Jurkat, Clone E6-1 (cell line): ENCODE measurements around the gene ATP10D.

Experiments
- DNase-seq: peaks from one replicate; pipeline ENCODE4 v3.0.0-alpha.2; 2011; ENCODE audit warnings: low read depth, low spot score
- H3K4me3 ChIP-seq: 2 replicates; pipeline ENCODE4 v1.5.1; 2011; ENCODE audit warnings: mild to moderate bottlenecking, low read length, control low read depth, moderate library complexity

The ATP10D gene

DNA sequence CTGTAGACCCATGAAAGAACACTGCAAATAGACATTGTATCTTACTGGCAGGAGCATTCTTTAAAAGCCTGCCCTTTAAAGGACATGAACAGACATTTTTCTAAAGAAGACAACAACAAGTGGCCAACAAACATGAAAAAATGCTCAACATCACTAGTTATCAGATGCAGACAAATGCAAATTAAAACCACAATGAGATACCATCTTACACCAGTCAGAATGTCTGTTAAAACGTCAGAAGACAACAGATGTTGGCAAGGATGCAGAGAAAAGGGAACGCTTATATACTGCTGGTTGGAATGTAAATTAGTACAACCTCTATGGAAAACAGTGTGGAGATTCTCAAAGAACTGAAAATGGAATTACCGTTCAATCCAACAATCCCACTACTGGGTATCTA is 77.2 kb downstream of the ATP10D start:
- DNase-seq: peak; percentile 52
- no peak overlapping the region for H3K4me3 ChIP-seq

DNA sequence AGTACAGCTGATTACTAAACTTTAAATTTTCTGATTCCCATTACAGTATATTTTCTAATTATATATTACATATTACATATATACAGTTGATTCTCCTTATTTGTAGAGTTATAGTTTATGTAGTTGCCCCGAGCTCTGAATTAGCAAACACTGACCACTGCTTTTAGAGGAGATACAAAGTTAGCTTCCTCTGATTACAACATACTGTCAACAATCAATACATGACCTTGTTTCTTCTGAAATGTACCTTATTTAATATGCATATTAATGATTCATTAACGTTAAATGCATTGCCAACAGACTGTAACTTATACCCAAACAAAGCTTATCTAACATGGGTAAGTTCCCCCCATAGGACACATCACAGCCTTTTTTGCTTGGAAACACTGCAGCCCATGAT is 81.5 kb downstream of the ATP10D start:
- H3K4me3 ChIP-seq: no peak overlapping the region
- DNase-seq: no peak

DNA sequence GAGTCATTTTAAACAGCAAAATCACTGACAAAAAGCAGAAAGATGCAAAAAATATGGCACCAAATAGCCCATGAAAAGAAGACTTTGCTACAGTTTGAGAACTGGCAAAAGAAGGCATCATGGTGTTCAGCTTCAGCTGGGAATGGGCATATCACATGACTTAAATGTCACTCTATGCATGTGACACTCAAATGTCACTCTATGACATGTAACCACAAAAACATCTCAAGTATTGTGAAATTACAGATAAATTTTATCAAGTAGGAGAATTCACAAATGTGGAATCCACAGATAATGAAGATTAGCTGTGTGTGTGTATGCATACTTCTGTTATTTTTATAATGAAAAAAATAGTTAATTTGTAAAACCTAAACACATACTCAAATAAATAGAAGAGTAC is 81.9 kb downstream of the ATP10D start:
- H3K4me3 ChIP-seq: no peak overlapping the region
- no peak for DNase-seq

DNA sequence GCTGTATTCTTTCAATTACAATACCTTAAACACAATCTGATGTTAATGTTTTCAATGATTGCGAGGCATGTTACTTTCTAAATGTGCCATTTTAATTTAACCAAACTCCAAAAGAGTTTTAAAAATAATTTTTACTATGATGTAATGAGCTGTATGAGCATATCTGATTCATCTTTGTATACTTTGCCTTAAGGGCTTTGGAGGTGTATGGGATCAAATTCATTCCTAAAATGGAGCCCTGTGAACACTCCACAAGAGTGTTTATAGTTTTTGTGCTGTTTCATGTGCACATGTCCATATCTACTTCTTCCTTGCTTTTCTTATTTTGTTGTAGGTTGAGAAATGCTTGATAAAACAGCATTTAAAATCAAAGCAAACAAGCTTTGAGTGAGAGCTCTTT is 82.4 kb downstream of the ATP10D start:
- no peak overlapping the region for H3K4me3 ChIP-seq
- no peak for DNase-seq

DNA sequence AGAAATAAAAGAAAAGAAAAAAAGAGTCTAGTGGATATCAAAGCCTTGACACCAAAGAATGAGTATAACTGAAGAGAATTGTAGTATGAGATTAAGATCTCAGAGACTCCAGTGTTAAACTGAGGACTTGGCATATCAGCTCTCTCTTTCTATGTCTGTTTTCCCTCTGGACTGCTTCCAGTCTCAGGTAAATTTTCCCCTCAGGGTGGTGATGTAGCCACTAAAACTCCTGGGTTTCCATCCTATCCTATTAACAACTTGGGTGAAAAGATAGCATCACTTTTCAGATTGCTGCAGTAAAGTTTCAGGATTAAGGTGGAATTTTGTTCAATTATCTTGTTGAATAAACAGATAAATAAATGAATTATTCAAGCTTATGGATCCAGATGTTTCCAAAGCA is 85.7 kb downstream of the ATP10D start:
- no peak overlapping the region for H3K4me3 ChIP-seq
- no peak for DNase-seq

DNA sequence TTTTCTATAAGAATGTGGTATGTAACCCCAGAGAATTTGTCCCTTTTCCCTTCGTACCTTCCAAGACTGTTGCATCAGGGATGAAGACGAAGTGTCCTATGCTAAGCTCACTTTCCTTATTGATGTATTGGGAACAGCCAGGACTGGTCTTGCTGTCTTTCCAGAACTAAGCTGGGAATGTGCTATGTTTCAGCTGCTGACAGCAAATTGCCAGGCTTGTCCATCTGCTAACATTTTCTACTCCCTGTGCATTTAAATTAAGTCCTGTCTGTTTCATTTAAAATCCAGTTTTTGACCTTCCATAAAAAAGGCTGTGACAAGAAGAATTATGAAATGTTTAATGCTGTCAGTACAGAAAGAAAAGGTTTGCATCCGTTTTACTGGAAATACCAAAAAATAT is 87.9 kb downstream of the ATP10D start:
- no peak overlapping the region for H3K4me3 ChIP-seq
- no peak for DNase-seq

DNA sequence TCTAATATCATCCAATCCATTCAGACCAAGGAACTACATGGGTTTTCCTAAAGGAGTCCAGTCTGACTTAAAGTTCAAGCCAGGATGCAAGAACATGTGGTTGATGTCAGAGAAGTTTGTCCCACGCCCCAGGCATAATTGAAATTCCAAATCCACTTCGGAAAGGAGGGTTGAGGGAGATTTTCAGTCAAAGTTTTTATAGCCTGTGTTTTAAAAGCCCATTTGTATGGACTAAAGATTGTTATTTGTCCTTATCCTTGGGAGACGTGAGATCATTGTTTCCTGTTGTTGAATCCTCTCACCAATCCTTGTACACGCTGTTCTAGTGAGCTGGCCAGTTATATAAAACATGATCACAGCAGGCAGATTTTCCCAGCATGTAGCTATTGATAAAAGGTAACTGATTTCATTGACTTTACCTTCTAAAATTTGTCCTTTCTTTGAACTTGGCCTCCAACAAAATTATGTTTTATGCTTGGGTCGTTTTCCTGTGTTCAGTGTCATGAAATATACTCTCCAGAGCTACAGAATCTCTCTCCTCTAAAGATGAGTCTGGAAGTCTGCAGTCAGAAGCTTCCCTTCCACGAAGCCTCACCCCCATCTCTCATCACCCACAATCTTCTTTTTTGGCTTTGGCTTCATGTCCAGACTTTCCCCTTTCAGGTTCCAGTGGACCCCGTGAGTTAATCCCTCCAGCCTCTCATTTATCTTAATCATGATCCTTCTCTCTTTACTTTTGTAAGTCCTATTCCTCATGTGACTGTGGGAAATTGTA is 92.9 kb downstream of the ATP10D start:
- no peak overlapping the region for H3K4me3 ChIP-seq
- no peak for DNase-seq

DNA sequence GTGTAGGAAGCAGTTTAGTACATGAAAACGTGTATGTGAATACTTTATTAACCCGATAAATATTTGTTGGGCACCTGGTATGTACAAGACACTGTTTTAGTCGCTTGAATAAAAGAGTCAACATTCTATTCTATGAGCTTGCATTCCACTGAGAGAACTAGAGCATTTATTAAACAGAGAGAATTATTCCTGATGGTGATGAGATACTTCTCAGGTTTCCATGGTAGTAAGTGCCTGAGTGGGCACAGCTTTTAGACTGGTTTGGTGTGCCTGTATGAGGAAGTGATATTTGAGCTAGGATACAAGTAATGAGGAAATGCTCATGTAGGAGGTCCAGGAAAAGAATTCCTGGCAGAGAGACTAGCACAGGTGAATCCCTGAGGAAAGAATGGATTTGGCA is 94.2 kb downstream of the ATP10D start:
- no peak for DNase-seq
- H3K4me3 ChIP-seq: no peak overlapping the region

DNA sequence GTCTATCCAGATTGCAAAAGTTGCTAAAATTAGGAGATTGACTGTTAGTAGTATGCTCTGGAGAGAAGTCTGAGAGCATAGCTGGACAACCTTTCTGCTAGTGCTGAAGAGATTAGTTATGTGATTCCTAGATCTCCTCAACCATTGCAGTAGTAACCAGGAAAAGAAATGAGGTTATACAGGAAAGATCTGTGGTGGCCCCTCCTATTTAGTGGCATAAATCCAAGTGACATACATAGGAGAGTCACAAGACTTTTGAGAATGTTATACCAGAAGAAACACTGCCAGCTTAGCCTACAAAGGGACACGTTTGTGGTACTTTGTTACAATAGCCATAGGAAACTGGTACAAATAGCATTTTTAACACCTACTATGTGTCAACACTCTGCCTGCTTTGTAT is 105.2 kb downstream of the ATP10D start:
- no peak overlapping the region for H3K4me3 ChIP-seq
- DNase-seq: no peak

DNA sequence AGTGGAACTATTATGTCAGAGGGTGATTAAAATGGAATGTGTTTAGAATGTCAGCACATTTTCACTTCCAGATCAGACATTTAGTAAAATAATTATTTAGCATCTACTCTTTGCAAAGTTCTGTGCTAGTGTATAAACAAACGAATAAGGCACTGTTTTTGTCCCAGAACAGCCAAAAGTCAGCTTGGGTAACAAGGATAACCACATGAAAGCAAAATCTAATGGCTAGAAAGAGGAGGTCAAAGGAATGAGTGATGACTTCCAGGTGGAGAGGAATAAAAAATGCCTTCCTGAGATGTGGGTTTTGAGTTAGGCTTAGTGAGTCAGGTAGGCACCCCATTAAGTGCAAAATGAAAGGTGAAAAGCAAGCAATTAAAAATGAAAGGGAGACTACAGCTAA is 112.6 kb downstream of the ATP10D start:
- H3K4me3 ChIP-seq: no peak overlapping the region
- DNase-seq: no peak

DNA sequence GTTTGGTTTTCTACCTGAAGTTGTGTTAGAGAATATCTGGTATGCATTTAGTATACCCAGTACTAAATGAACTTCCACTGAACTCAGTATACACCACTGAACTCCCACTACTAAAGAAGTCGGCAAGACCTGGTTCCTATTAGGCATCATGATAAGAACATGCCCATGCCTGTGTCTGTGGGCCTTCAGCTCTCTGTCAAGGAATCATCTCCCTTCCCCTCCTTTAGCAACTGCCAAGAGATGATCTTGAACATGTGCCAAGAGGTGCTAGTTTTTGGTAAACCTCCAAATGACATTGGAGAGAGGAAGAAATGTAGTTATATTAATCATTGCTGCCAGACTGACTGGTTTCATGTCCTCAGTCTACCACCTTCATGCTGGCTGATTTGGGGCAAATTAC is 113.2 kb downstream of the ATP10D start:
- DNase-seq: no peak
- H3K4me3 ChIP-seq: no peak overlapping the region

DNA sequence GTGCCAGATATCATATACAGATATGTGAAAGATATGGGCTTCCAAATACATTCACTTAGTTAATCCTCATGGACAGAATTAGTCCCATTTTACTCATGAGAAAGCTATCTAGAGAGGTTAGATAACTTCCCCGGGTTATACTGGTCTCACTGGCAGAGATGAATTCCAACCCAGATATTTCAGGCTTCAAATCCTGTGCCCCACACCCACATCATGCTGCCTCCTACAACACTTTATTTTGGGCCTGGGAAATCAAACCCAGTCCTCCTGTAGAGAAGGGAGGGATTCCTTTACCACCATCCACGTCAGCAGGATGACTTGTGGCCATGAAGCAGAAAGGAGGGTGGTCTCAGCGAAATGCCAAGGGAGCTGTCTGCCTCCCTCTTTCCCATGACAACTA is 113.8 kb downstream of the ATP10D start:
- DNase-seq: no peak
- no peak overlapping the region for H3K4me3 ChIP-seq

DNA sequence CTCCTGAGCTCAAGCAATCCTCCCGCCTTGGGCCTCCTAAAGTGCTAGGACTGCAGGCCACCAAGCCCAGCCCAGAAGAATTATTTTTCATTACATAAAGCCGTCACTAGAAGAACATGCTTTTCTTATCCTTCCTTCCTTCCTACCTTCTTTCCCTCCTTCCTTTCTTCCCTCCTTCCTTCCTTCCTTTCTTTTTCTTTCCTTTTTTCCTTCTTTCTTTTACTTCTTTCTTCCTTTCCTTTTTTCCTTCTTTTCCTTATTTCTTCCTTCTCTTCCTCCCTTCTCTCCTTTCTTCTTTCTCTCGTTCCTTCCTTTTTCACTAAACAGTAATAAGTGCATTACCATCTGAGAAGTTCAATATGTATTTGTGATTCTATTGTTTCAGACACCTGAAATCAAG is 121.4 kb downstream of the ATP10D start:
- no peak overlapping the region for H3K4me3 ChIP-seq
- no peak for DNase-seq

DNA sequence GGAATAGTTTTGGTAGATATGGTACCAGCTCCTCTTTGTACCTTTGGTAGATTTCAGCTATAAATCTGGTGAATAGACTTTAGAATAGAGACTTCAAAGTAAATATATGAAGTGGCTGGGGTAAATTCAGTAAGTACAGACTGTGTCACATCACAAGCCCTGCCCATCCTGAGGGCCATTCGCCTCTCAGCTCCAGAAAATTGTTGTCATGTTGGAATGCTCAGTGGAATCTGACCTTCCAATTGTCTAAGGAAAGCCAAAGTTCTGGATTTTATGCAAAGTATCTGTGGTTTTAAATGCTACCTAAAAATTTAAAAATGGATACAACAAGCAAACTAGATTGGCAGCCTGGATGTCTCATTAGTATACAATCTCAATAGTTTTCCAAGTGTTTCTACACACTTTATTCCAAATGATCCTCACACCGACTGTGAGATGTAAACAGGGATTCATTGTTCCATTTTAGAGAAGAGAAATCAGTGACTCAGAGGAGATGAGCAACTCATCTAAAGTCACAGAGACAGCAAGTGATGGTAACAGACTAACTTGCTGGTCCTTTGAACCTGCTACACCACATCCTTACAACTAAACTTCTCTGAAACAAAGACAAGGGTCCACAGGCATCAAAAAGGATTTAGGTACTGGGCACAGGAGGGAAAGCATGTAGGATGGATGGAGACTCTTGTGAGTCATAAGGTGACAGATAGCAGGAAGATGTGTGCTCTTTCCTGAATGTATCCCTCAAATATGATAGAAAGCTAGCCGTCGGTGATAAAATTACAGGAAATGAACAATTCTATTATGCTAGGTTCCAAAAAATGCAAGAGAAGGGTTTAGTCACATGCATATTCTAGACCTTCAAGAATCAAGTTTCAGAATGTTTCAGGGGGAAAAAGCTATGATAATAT is 127.3 kb downstream of the ATP10D start:
- H3K4me3 ChIP-seq: no peak overlapping the region
- no peak for DNase-seq

DNA sequence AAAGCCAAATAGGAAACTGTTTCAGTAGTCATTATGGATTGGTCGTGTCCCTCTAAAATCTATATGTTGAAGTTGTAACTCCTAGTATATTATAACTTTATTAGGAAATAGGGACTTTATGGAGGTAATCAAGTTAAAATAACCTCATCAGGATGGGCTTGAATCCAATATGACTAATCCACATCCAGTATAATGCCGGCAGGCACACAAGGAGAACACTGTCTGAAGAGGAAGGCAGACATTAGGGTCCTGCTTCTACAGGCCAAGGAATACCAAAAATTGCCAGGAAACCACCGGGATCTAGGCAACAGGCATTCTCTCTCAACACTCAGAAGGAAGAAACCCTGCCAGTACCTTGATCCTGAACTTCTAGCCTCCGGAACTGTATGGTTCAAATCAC is 130.3 kb downstream of the ATP10D start:
- H3K4me3 ChIP-seq: no peak overlapping the region
- DNase-seq: no peak

DNA sequence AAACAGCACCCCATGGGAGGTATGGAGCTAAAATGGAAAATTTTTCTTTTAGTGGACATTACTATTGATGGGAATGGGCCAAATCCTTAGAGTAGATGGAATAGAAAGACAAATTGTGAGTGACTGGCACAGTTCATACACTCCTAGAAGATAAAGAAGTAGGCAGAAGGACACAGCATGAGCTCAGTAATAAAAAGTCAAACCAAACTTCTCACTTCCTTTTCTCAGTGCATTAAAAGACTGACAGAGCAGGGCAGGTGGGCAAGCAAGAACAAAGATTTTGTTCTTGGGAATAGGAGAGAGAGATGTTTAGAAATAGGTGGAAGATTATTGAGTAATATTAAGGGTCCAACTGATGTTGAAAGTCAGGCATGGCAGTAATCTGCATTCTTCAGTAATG is 132.5 kb downstream of the ATP10D start:
- H3K4me3 ChIP-seq: no peak overlapping the region
- no peak for DNase-seq

DNA sequence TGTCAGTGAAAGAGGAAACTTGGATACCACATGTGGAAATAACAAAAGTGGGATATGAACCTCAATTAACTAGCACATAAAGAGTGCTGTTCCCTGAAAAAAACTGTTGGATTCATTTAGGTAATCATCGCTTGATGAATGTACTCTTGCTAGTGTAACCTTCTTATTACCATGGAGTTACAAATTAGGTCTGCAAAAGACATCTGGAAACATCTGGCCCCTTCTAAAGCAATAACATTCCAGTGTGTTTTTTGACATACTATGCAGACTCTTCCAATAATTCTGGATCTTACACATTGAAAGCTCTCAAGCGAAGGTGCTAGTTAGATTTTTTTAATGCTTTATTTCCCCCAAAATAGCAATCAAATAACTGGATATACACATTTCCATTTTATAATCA is 134.6 kb downstream of the ATP10D start:
- H3K4me3 ChIP-seq: no peak overlapping the region
- no peak for DNase-seq

DNA sequence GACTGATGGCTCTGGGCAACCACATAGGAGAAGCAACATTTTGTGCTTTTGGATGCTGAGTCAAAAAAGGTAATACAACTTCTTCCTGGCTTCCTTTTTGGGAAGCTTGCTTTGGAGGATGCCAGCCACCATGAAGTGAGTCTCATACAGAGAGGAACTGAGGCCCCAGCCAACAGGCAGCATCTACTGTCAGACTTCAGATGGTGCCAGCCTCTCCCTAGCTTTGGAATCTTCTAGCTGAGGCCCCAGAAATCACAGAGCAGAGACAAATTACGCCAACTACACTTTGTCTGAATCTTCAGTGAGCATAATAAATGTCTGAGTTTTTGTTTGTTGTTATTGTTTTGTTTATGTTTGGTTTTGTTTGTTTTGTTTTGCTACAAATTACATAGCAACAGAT is 136.1 kb downstream of the ATP10D start:
- no peak for DNase-seq
- H3K4me3 ChIP-seq: no peak overlapping the region

DNA sequence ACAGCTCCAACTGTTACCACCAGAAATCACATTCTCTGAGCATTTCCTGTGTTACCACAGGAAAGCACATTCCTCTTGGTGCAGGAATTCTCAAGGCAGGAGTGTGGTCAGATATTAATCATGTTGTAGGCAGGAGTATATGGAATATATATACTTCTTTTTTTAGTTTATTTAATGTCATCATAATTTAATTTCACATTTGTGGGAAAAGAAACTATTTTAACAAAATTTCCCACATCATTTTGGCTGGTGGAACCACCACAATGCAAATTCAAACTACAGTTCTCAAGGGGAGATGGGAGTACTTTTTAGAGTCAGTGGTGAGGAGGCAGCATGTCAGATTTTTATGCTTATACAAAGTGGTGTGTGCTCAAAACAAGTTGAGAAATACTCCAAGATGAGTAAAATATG is 139.0 kb downstream of the ATP10D start:
- no peak for DNase-seq
- no peak overlapping the region for H3K4me3 ChIP-seq

DNA sequence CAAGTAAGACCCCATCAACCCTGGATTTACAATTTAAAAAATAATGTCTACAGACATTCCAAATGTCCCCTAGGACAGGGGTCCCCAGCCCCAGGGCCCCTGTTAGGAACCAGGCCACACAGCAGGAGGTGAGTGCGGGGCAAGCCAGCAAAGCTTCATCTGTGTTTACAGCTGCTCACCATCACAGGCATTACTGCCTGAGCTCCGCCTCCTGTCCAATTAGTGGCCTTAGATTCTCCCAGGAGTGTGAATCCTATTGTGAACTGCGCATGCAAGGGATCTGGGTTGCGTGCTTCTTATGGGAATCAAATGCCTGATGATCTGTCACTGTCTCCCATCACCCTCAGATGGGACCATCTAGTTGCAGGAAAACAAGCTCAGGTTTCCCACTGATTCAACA is 146.1 kb downstream of the ATP10D start:
- no peak overlapping the region for H3K4me3 ChIP-seq
- no peak for DNase-seq

DNA sequence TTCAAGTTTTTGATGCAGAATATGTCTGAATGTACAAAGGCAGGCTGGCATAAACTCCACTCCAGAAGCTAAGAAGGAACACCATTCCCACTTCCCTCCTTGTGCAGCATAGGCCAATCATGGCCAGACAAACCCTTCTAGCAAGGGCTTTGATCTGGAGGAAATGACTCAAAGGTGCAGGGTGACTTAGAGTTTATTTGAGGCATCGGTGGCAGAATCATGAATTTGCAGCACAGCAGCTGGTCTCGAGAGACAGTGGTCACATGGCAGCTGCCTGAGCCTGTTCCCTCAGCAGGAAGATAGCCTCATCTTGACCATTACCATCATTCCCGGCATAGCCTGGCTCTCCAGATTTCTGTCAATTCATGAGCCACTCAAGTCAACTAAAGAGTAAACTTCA is 154.5 kb downstream of the ATP10D start:
- no peak overlapping the region for H3K4me3 ChIP-seq
- no peak for DNase-seq
